ENCODE data around the gene ETV5. TPM values are rescaled to one million over a fixed set of nuclear protein-coding genes. Genes with fewer than 3 reads are reported as not detected.
A peak's percentile ranks its signal among the peaks of the same experiment; 100 is the strongest.

ETV5 gene
- 30.4 TPM for polyA plus RNA-seq (2013, experiment 1 of 2)
- 41.0 TPM for polyA plus RNA-seq (2013, experiment 2 of 2)

- Histone ChIP-seq H3K27ac (ENCODE audit: low read depth, low read length) (peak within 1 kb of the TSS; percentile 86), H3K4me1 (ENCODE audit: insufficient read depth, low read length) (peaks cover 27% of the 10 kb centered on the region), H3K4me3 (ENCODE audit: low read length) (peak within 1 kb of the TSS; percentile 79), H3K36me3 (ENCODE audit: insufficient read depth, low read length) (peaks cover 4% of the 10 kb centered on the region; the same call in 1 of the 2 replicates), H3K9me3 (ENCODE audit: insufficient read depth, low read depth, low read length) (no peaks in the 10 kb centered on the region), H3K9ac (ENCODE audit: low read depth, low read length) (peak within 1 kb of the TSS; percentile 74), H3K27me3 (ENCODE audit: insufficient read depth, low read length) (peaks cover 75% of the 10 kb centered on the region)
- WGBS = under 1% methylated on average over 63 of the region's 63 CpGs
These were observed at the start of gene ETV5 for GRCh38 chr3:186108941-186109865. Gene ETV5 (minus strand): TSS chr3:186109089. CDS start chr3:186105868, 3,221 bp downstream.

- H3K4me3 ChIP-seq (ENCODE audit: low read length) = no peak overlapping the region
- no peak overlapping the region for H3K9ac ChIP-seq (ENCODE audit: low read depth, low read length)
- no peaks in the 10 kb centered on the region for H3K9me3 ChIP-seq (ENCODE audit: insufficient read depth, low read depth, low read length)
- no peaks in the 10 kb centered on the region for H3K4me1 ChIP-seq (ENCODE audit: insufficient read depth, low read length)
- WGBS = 97% methylated on average over 2 of the region's 2 CpGs
- H3K27ac ChIP-seq (ENCODE audit: low read depth, low read length) = no peak overlapping the region
- H3K27me3 ChIP-seq (ENCODE audit: insufficient read depth, low read length) = no peaks in the 10 kb centered on the region
- H3K36me3 ChIP-seq (ENCODE audit: insufficient read depth, low read length) = no peaks in the 10 kb centered on the region
These were observed 45.8 kb upstream of the ETV5 start for GRCh38 chr3:186154641-186155040.

- H3K36me3 ChIP-seq (ENCODE audit: insufficient read depth, low read length) = no peaks in the 10 kb centered on the region
- WGBS = 95% methylated on average over 9 of the region's 9 CpGs
- H3K4me3 ChIP-seq (ENCODE audit: low read length) = no peak overlapping the region
- no peaks in the 10 kb centered on the region for H3K4me1 ChIP-seq (ENCODE audit: insufficient read depth, low read length)
- no peaks in the 10 kb centered on the region for H3K9me3 ChIP-seq (ENCODE audit: insufficient read depth, low read depth, low read length)
- no peak overlapping the region for H3K9ac ChIP-seq (ENCODE audit: low read depth, low read length)
- no peak overlapping the region for H3K27ac ChIP-seq (ENCODE audit: low read depth, low read length)
- H3K27me3 ChIP-seq (ENCODE audit: insufficient read depth, low read length) = 0 out of 2 replicates have a peak, but pooled peaks cover 7% of the 10 kb centered on the region
These were observed 44.0 kb upstream of the ETV5 start for GRCh38 chr3:186152889-186153292.

GRCh38 chr3:186152361-186152798, 43.5 kb upstream of the ETV5 start:
- H3K4me1 ChIP-seq (ENCODE audit: insufficient read depth, low read length) = no peaks in the 10 kb centered on the region
- H3K9me3 ChIP-seq (ENCODE audit: insufficient read depth, low read depth, low read length) = no peaks in the 10 kb centered on the region
- H3K36me3 ChIP-seq (ENCODE audit: insufficient read depth, low read length) = no peaks in the 10 kb centered on the region
- H3K27me3 ChIP-seq (ENCODE audit: insufficient read depth, low read length) = 0 out of 2 replicates have a peak, but pooled peaks cover 7% of the 10 kb centered on the region
- H3K9ac ChIP-seq (ENCODE audit: low read depth, low read length) = no peak overlapping the region
- 87% methylated on average over 8 of the region's 8 CpGs for WGBS
- H3K27ac ChIP-seq (ENCODE audit: low read depth, low read length) = no peak overlapping the region
- no peak overlapping the region for H3K4me3 ChIP-seq (ENCODE audit: low read length)

- 0 out of 2 replicates have a peak, but pooled peaks cover 7% of the 10 kb centered on the region for H3K27me3 ChIP-seq (ENCODE audit: insufficient read depth, low read length)
- no peaks in the 10 kb centered on the region for H3K9me3 ChIP-seq (ENCODE audit: insufficient read depth, low read depth, low read length)
- H3K36me3 ChIP-seq (ENCODE audit: insufficient read depth, low read length) = no peaks in the 10 kb centered on the region
- no peaks in the 10 kb centered on the region for H3K4me1 ChIP-seq (ENCODE audit: insufficient read depth, low read length)
- WGBS = 95% methylated on average over 7 of the region's 7 CpGs
- no peak overlapping the region for H3K27ac ChIP-seq (ENCODE audit: low read depth, low read length)
- no peak overlapping the region for H3K9ac ChIP-seq (ENCODE audit: low read depth, low read length)
- H3K4me3 ChIP-seq (ENCODE audit: low read length) = no peak overlapping the region
These were observed 42.4 kb upstream of the ETV5 start for GRCh38 chr3:186151077-186151971.

- Histone ChIP-seq H3K9ac (ENCODE audit: low read depth, low read length) (no peak overlapping the region), H3K4me1 (ENCODE audit: insufficient read depth, low read length) (no peaks in the 10 kb centered on the region), H3K9me3 (ENCODE audit: insufficient read depth, low read depth, low read length) (no peaks in the 10 kb centered on the region), H3K36me3 (ENCODE audit: insufficient read depth, low read length) (no peaks in the 10 kb centered on the region), H3K4me3 (ENCODE audit: low read length) (no peak overlapping the region), H3K27ac (ENCODE audit: low read depth, low read length) (no peak overlapping the region), H3K27me3 (ENCODE audit: insufficient read depth, low read length) (0 out of 2 replicates have a peak, but pooled peaks cover 7% of the 10 kb centered on the region)
- WGBS = 79% methylated on average over 10 of the region's 11 CpGs
These were observed 41.3 kb upstream of the ETV5 start for GRCh38 chr3:186150041-186150830.

GRCh38 chr3:186149319-186149960, 40.6 kb upstream of the ETV5 start:
- 0 out of 2 replicates have a peak, but pooled peaks cover 7% of the 10 kb centered on the region for H3K27me3 ChIP-seq (ENCODE audit: insufficient read depth, low read length)
- H3K4me1 ChIP-seq (ENCODE audit: insufficient read depth, low read length) = no peaks in the 10 kb centered on the region
- no peaks in the 10 kb centered on the region for H3K36me3 ChIP-seq (ENCODE audit: insufficient read depth, low read length)
- no peaks in the 10 kb centered on the region for H3K9me3 ChIP-seq (ENCODE audit: insufficient read depth, low read depth, low read length)
- no peak overlapping the region for H3K4me3 ChIP-seq (ENCODE audit: low read length)
- no peak overlapping the region for H3K9ac ChIP-seq (ENCODE audit: low read depth, low read length)
- WGBS = 91% methylated on average over 15 of the region's 15 CpGs
- no peak overlapping the region for H3K27ac ChIP-seq (ENCODE audit: low read depth, low read length)

GRCh38 chr3:186144257-186144656, 35.4 kb upstream of the ETV5 start:
- WGBS = 87% methylated on average over 5 of the region's 5 CpGs
- Histone ChIP-seq H3K4me3 (ENCODE audit: low read length) (no peak overlapping the region), H3K4me1 (ENCODE audit: insufficient read depth, low read length) (0 out of 2 replicates have a peak, but pooled peaks cover 4% of the 10 kb centered on the region), H3K27ac (ENCODE audit: low read depth, low read length) (no peak overlapping the region), H3K36me3 (ENCODE audit: insufficient read depth, low read length) (no peaks in the 10 kb centered on the region), H3K9ac (ENCODE audit: low read depth, low read length) (no peak overlapping the region), H3K9me3 (ENCODE audit: insufficient read depth, low read depth, low read length) (no peaks in the 10 kb centered on the region), H3K27me3 (ENCODE audit: insufficient read depth, low read length) (0 out of 2 replicates have a peak, but pooled peaks cover 7% of the 10 kb centered on the region)

- 95% methylated on average over 1 of the region's 1 CpG for WGBS
- Histone ChIP-seq H3K36me3 (ENCODE audit: insufficient read depth, low read length) (no peaks in the 10 kb centered on the region), H3K9ac (ENCODE audit: low read depth, low read length) (no peak overlapping the region), H3K4me3 (ENCODE audit: low read length) (no peak overlapping the region), H3K27me3 (ENCODE audit: insufficient read depth, low read length) (0 out of 2 replicates have a peak, but pooled peaks cover 4% of the 10 kb centered on the region), H3K4me1 (ENCODE audit: insufficient read depth, low read length) (0 out of 2 replicates have a peak, but pooled peaks cover 4% of the 10 kb centered on the region), H3K27ac (ENCODE audit: low read depth, low read length) (no peak overlapping the region), H3K9me3 (ENCODE audit: insufficient read depth, low read depth, low read length) (no peaks in the 10 kb centered on the region)
These were observed 34.4 kb upstream of the ETV5 start for GRCh38 chr3:186143250-186143649.

- H3K27me3 ChIP-seq (ENCODE audit: insufficient read depth, low read length) = peaks cover 2% of the 10 kb centered on the region; the same call in 1 of the 2 replicates
- no peak overlapping the region for H3K9ac ChIP-seq (ENCODE audit: low read depth, low read length)
- no peaks in the 10 kb centered on the region for H3K36me3 ChIP-seq (ENCODE audit: insufficient read depth, low read length)
- H3K4me3 ChIP-seq (ENCODE audit: low read length) = no peak overlapping the region
- 0 out of 2 replicates have a peak, but pooled peaks cover 4% of the 10 kb centered on the region for H3K4me1 ChIP-seq (ENCODE audit: insufficient read depth, low read length)
- no peak overlapping the region for H3K27ac ChIP-seq (ENCODE audit: low read depth, low read length)
- H3K9me3 ChIP-seq (ENCODE audit: insufficient read depth, low read depth, low read length) = no peaks in the 10 kb centered on the region
These were observed 33.6 kb upstream of the ETV5 start for GRCh38 chr3:186142393-186142932.

Data from HUES64 (cell line).